ENCODE measurements around the gene TRHDE. TPM values are rescaled to one million over a fixed set of nuclear protein-coding genes. Genes with fewer than 3 reads are reported as not detected.

The TRHDE gene
- total and polyA plus RNA-seq, 2 donors from 2014 or later, result 1.6 to 18.6 TPM

GRCh38 chr12:72471806-72472205, 199.6 kb downstream of the TRHDE start:
- DNase-seq, result peak in 3 of 5 donors; percentile 21 to 85 (median 78)
- no peaks in the 10 kb centered on the region for H3K4me1 ChIP-seq (ENCODE audit: control insufficient read depth in 2 of 3, insufficient read depth in 2 of 3, low read depth in 1 of 3, low read length in 3 of 3)

GRCh38 chr12:72472350-72472749, 200.2 kb downstream of the TRHDE start:
- H3K36me3 ChIP-seq (ENCODE audit: control insufficient read depth in 2 of 3, insufficient read depth in 3 of 3, low read length in 3 of 3), result no peaks in the 10 kb centered on the region
- no peak overlapping the region for H3K4me3 ChIP-seq (ENCODE audit: low read length in 3 of 3)
- no peaks in the 10 kb centered on the region for H3K4me1 ChIP-seq (ENCODE audit: control insufficient read depth in 2 of 3, insufficient read depth in 2 of 3, low read depth in 1 of 3, low read length in 3 of 3)
- FAIRE-seq (no peak), DNase-seq (no peak)
- intact Hi-C loops (cut with DNase I), result no loop called here
- no peaks in the 10 kb centered on the region for H3K9me3 ChIP-seq (ENCODE audit: control insufficient read depth in 2 of 3, insufficient read depth in 1 of 3, low read length in 3 of 3)
- H3K9ac ChIP-seq (ENCODE audit: low read length in 3 of 3), result no peak overlapping the region
- no peaks in the 10 kb centered on the region for H3K27me3 ChIP-seq (ENCODE audit: control insufficient read depth, insufficient read depth, low read length)
- no peak overlapping the region for H3K27ac ChIP-seq (ENCODE audit: low read depth in 2 of 2, low read length in 2 of 2)
- TF ChIP-seq CTCF (IDR thresholded peaks at IDR 0.05; ENCODE audit: borderline replicate concordance, extremely low read depth, insufficient read depth), result no peak

More at GRCh38 chr12:72471806-72472205, 199.6 kb downstream of the TRHDE start:
- Histone ChIP-seq H3K4me3 (ENCODE audit: low read length in 3 of 3) (no peak overlapping the region), H3K27ac (ENCODE audit: low read depth in 2 of 2, low read length in 2 of 2) (no peak overlapping the region), H3K9me3 (ENCODE audit: control insufficient read depth in 2 of 3, insufficient read depth in 1 of 3, low read length in 3 of 3) (no peaks in the 10 kb centered on the region), H3K27me3 (ENCODE audit: control insufficient read depth, insufficient read depth, low read length) (no peaks in the 10 kb centered on the region), H3K36me3 (ENCODE audit: control insufficient read depth in 2 of 3, insufficient read depth in 3 of 3, low read length in 3 of 3) (no peaks in the 10 kb centered on the region), H3K9ac (ENCODE audit: low read length in 3 of 3) (no peak overlapping the region)
- FAIRE-seq, result no peak
- intact Hi-C loops (cut with DNase I), result no loop called here
- TF ChIP-seq CTCF (IDR thresholded peaks at IDR 0.05; ENCODE audit: borderline replicate concordance, extremely low read depth, insufficient read depth), result no peak

GRCh38 chr12:72476301-72476700, 204.1 kb downstream of the TRHDE start:
- DNase-seq (no peak), FAIRE-seq (no peak)
- TF ChIP-seq CTCF (IDR thresholded peaks at IDR 0.05; ENCODE audit: borderline replicate concordance, extremely low read depth, insufficient read depth), result no peak

More at GRCh38 chr12:72476301-72476700, 204.1 kb downstream of the TRHDE start:
- H3K36me3 ChIP-seq (ENCODE audit: control insufficient read depth in 2 of 3, insufficient read depth in 3 of 3, low read length in 3 of 3), result no peaks in the 10 kb centered on the region
- no peak overlapping the region for H3K27ac ChIP-seq (ENCODE audit: low read depth in 2 of 2, low read length in 2 of 2)
- H3K27me3 ChIP-seq (ENCODE audit: control insufficient read depth, insufficient read depth, low read length), result no peaks in the 10 kb centered on the region
- H3K4me1 ChIP-seq (ENCODE audit: control insufficient read depth in 2 of 3, insufficient read depth in 2 of 3, low read depth in 1 of 3, low read length in 3 of 3), result no peaks in the 10 kb centered on the region
- intact Hi-C loops (cut with DNase I), result no loop called here
- H3K9me3 ChIP-seq (ENCODE audit: control insufficient read depth in 2 of 3, insufficient read depth in 1 of 3, low read length in 3 of 3), result no peaks in the 10 kb centered on the region
- H3K4me3 ChIP-seq (ENCODE audit: low read length in 3 of 3), result no peak overlapping the region
- no peak overlapping the region for H3K9ac ChIP-seq (ENCODE audit: low read length in 3 of 3)
